Measurements from ENCODE around the gene ALAS2. TPM values are rescaled to one million over a fixed set of nuclear protein-coding genes. Genes with fewer than 3 reads are reported as not detected.

ALAS2 gene, protein sequence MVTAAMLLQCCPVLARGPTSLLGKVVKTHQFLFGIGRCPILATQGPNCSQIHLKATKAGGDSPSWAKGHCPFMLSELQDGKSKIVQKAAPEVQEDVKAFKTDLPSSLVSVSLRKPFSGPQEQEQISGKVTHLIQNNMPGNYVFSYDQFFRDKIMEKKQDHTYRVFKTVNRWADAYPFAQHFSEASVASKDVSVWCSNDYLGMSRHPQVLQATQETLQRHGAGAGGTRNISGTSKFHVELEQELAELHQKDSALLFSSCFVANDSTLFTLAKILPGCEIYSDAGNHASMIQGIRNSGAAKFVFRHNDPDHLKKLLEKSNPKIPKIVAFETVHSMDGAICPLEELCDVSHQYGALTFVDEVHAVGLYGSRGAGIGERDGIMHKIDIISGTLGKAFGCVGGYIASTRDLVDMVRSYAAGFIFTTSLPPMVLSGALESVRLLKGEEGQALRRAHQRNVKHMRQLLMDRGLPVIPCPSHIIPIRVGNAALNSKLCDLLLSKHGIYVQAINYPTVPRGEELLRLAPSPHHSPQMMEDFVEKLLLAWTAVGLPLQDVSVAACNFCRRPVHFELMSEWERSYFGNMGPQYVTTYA
- 1,000 to 10,000 TPM in 1 of 2 donors, not detected in 1; 1,807 TPM for total RNA-seq
- under 1 TPM in 1 of 2 donors, not detected in 1; 0.21 TPM for polyA plus RNA-seq

DNA sequence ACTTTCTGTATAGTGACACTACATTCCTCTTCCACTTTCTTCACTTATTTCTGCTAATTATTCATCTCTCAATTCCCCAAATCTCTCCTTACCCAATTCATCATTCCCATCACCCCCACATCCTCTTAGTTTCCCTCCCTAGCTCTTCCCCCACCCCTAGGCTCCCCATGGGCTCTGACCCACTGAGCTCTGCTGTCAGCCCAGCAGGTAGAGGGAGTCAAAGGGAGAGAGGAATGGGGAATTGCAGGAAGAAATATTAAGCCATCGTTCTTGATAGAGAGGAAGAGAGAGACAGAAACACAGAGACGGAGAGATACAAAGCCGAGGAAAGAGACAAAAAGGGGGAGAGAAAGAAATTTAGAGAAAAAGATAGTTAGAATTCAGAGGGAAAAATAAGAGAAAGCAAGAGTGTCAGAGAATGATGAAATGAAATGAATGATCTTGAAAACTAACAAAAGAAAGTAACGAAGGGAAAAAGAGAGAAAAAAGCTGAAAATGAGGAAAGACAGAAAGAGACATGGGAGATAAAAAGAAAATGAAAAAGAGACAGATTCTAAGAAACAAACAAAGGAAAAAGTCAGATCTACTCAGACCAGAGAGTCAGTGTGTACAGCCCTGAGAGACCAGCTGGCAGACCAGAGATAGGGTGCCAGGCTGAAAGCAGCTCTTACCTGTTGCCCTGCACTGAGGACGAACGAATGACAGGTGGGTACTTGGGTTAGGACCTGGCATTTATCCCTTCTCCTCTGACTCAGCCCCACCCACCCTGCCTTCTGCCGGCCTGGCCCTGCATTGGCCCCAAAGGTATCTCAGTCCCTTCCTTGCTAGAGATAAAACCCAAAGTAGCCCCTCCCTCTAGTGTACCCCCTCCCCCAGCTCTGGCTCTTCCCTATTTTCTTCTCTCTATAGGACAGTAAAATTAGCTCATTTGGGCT, at the start of gene ALAS2:
Gene ALAS2 (minus strand): TSS at position 707 of the 935 bp plus-strand sequence. CDS start 4,977 bp downstream, outside the sequence.
- peak; percentile 78 for DNase-seq (ENCODE audit: low spot score)
- Histone ChIP-seq H3K9ac (ENCODE audit: low read depth in 1 of 2, low read length in 2 of 2) (no peak within 1 kb of the TSS), H3K4me1 (ENCODE audit: control insufficient read depth in 4 of 4, insufficient read depth in 4 of 4, low read length in 3 of 4) (peaks cover 0 to 4% (median 0%) of the 10 kb centered on the region in 4 donors), H3K27ac (ENCODE audit: low read depth in 1 of 2, low read length in 2 of 2) (no peak within 1 kb of the TSS), H3K4me3 (ENCODE audit: low read depth in 1 of 3, low read length in 3 of 3) (no peak within 1 kb of the TSS), H3K9me3 (ENCODE audit: control insufficient read depth in 4 of 4, low read length in 3 of 4) (no peaks in the 10 kb centered on the region), H3K36me3 (ENCODE audit: control insufficient read depth in 4 of 4, insufficient read depth in 3 of 4, low read depth in 1 of 4, low read length in 3 of 4) (no peaks in the 10 kb centered on the region), H3K27me3 (ENCODE audit: control insufficient read depth in 4 of 4, insufficient read depth in 4 of 4, low read length in 3 of 4) (no peaks in the 10 kb centered on the region)
- WGBS = 86% methylated on average over 7 of the region's 7 CpGs
- TF ChIP-seq SP1 (IDR thresholded peaks at IDR 0.05) (no peak), FOXA2 (IDR thresholded peaks at IDR 0.05) (no peak), EGR1 (IDR thresholded peaks at IDR 0.05; ENCODE audit: low read depth in 2 of 2) (no peak), HNF4G (IDR thresholded peaks at IDR 0.05) (no peak), FOXA1 (IDR thresholded peaks at IDR 0.05) (no peak)

DNA sequence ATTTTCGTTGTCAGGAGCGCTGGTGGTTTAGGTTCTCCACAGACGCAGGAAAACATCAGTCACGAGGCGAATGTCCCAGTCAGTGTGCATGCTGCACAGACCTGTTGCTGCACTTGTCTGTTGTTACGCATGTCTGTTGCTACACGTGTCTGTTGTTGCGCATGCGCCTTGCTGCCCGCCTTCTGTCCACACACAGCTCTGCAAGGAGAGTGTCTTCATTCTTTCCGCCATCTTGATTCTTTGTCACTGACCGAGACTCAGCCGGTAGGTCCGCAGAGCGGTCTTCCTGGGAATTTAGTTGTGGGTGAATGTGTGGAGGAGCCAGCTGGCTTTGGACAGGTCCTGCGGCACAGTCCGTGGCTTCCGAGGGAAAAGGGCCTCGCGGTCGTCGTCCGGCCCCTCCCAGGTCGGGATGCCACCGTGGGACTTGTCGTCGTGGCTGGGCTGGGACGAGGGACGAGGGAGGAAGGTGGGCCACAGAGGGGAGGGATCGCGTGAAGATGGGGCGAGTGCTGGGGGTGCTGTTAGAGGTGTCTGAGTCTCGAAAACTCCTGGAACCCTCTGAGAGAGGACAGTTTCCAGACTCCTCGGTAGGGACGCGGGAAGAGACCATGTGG, 44.2 kb upstream of the ALAS2 start, which contains the start of gene PAGE2B:
Gene PAGE2B (plus strand): TSS at position 180 of the 617 bp plus-strand sequence. CDS start 1,012 bp downstream, outside the sequence.
- no peak for TF ChIP-seq RXRA (IDR thresholded peaks at IDR 0.05)
- TF ChIP-seq TAF1 (conservative IDR thresholded peaks at IDR 0.05) = no peak
- no peak for TF ChIP-seq FOXA2 (IDR thresholded peaks at IDR 0.05)
- TF ChIP-seq, protein P1, sequence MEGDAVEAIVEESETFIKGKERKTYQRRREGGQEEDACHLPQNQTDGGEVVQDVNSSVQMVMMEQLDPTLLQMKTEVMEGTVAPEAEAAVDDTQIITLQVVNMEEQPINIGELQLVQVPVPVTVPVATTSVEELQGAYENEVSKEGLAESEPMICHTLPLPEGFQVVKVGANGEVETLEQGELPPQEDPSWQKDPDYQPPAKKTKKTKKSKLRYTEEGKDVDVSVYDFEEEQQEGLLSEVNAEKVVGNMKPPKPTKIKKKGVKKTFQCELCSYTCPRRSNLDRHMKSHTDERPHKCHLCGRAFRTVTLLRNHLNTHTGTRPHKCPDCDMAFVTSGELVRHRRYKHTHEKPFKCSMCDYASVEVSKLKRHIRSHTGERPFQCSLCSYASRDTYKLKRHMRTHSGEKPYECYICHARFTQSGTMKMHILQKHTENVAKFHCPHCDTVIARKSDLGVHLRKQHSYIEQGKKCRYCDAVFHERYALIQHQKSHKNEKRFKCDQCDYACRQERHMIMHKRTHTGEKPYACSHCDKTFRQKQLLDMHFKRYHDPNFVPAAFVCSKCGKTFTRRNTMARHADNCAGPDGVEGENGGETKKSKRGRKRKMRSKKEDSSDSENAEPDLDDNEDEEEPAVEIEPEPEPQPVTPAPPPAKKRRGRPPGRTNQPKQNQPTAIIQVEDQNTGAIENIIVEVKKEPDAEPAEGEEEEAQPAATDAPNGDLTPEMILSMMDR (IDR thresholded peaks at IDR 0.05; ENCODE audit: low read depth, low read length, missing input control) = no peak
- TF ChIP-seq, protein P2, sequence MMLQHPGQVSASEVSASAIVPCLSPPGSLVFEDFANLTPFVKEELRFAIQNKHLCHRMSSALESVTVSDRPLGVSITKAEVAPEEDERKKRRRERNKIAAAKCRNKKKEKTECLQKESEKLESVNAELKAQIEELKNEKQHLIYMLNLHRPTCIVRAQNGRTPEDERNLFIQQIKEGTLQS (IDR thresholded peaks at IDR 0.05) = no peak
- TF ChIP-seq, protein P3, sequence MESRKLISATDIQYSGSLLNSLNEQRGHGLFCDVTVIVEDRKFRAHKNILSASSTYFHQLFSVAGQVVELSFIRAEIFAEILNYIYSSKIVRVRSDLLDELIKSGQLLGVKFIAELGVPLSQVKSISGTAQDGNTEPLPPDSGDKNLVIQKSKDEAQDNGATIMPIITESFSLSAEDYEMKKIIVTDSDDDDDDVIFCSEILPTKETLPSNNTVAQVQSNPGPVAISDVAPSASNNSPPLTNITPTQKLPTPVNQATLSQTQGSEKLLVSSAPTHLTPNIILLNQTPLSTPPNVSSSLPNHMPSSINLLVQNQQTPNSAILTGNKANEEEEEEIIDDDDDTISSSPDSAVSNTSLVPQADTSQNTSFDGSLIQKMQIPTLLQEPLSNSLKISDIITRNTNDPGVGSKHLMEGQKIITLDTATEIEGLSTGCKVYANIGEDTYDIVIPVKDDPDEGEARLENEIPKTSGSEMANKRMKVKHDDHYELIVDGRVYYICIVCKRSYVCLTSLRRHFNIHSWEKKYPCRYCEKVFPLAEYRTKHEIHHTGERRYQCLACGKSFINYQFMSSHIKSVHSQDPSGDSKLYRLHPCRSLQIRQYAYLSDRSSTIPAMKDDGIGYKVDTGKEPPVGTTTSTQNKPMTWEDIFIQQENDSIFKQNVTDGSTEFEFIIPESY (IDR thresholded peaks at IDR 0.05) = no peak
- TF ChIP-seq JUND (IDR thresholded peaks at IDR 0.05) = no peak
- no peak for TF ChIP-seq FOXA1 (IDR thresholded peaks at IDR 0.05)
- TF ChIP-seq RAD21 (IDR thresholded peaks at IDR 0.05) = no peak
- TF ChIP-seq HNF4G (IDR thresholded peaks at IDR 0.05) = no peak
- no peak for TF ChIP-seq GABPA (IDR thresholded peaks at IDR 0.05 in 1 of 2, conservative IDR thresholded peaks at IDR 0.05 in 1 of 2)
- no peak for TF ChIP-seq NR2F2 (IDR thresholded peaks at IDR 0.05)
- no peak for TF ChIP-seq SP1 (IDR thresholded peaks at IDR 0.05)
- no peak for TF ChIP-seq REST (IDR thresholded peaks at IDR 0.05)
- no peaks in the 10 kb centered on the region for H3K9me3 ChIP-seq (ENCODE audit: control insufficient read depth in 4 of 4, low read length in 3 of 4)
- H3K4me3 ChIP-seq (ENCODE audit: low read depth in 1 of 3, low read length in 3 of 3) = no peak within 1 kb of the TSS
- no peaks in the 10 kb centered on the region for H3K36me3 ChIP-seq (ENCODE audit: control insufficient read depth in 4 of 4, insufficient read depth in 3 of 4, low read depth in 1 of 4, low read length in 3 of 4)
- H3K27me3 ChIP-seq (ENCODE audit: control insufficient read depth in 4 of 4, insufficient read depth in 4 of 4, low read length in 3 of 4) = no peaks in the 10 kb centered on the region
- H3K4me1 ChIP-seq (ENCODE audit: control insufficient read depth in 4 of 4, insufficient read depth in 4 of 4, low read length in 3 of 4) = no peaks in the 10 kb centered on the region
- 93% methylated on average over 36 of the region's 36 CpGs for WGBS
- H3K9ac ChIP-seq (ENCODE audit: low read depth in 1 of 2, low read length in 2 of 2) = no peak within 1 kb of the TSS
- no peak within 1 kb of the TSS for H3K27ac ChIP-seq (ENCODE audit: low read depth in 1 of 2, low read length in 2 of 2)
- no peak for DNase-seq (ENCODE audit: low spot score)
